A549 (cell line): ENCODE measurements around the gene OR2T12.

Source experiments
- BHLHE40 ChIP-seq: IDR thresholded peaks from 2 replicates; pipeline ENCODE4 v1.6.1; 2012; ENCODE audit warnings: low read depth, low read length, inconsistent platforms
- CHD2 ChIP-seq: fragments of 150-350 bp; IDR thresholded peaks from 2 replicates; pipeline ENCODE4 v1.6.1; 2014; ENCODE audit warnings: low read length; ENCODE audit not compliant: partially characterized antibody
- EP300 ChIP-seq, 2 experiments: fragments of >200 bp; sonication (Bioruptor Twin); formaldehyde crosslinking; IDR thresholded peaks; 2 replicates in 1 of 2; 3 replicates in 1 of 2; pipeline ENCODE4 v1.6.1; 2016 to 2017
- PBX3 ChIP-seq: IDR thresholded peaks from 2 replicates; pipeline ENCODE4 v1.6.1; 2012
- TF ChIP-seq, protein P1 (sequence below): IDR thresholded peaks from 2 replicates; pipeline ENCODE4 v1.6.1; 2012
- TF ChIP-seq, protein P2 (sequence below): fragments of >200 bp; sonication (Bioruptor Twin); formaldehyde crosslinking; IDR thresholded peaks from 3 replicates; pipeline ENCODE4 v1.5.1; 2016

DNA sequence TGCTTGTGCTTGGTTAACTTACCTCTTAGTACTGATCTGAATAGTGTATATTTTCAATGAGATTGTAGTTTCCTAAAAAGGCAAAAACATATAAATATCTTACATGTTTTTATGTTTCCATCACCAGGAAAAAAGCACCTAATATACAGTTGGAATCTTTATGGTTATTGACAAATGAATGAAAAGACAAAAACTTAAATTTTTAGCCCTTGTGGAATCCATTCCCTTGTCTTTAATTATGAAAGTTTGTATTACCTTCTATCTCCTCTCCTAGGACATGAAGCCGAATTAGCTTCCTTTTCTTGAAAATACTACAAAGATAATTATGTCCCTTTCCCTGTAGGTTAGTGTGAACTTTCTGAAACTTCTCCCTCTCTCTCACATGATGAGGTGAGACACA is at the start of gene OR2T12:
- TF ChIP-seq BHLHE40: no peak
- no peak for TF ChIP-seq CHD2
- TF ChIP-seq EP300 (IDR thresholded peaks at IDR 0.05): no peak
- TF ChIP-seq, protein P1, sequence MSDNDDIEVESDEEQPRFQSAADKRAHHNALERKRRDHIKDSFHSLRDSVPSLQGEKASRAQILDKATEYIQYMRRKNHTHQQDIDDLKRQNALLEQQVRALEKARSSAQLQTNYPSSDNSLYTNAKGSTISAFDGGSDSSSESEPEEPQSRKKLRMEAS: no peak
- TF ChIP-seq, protein P2, sequence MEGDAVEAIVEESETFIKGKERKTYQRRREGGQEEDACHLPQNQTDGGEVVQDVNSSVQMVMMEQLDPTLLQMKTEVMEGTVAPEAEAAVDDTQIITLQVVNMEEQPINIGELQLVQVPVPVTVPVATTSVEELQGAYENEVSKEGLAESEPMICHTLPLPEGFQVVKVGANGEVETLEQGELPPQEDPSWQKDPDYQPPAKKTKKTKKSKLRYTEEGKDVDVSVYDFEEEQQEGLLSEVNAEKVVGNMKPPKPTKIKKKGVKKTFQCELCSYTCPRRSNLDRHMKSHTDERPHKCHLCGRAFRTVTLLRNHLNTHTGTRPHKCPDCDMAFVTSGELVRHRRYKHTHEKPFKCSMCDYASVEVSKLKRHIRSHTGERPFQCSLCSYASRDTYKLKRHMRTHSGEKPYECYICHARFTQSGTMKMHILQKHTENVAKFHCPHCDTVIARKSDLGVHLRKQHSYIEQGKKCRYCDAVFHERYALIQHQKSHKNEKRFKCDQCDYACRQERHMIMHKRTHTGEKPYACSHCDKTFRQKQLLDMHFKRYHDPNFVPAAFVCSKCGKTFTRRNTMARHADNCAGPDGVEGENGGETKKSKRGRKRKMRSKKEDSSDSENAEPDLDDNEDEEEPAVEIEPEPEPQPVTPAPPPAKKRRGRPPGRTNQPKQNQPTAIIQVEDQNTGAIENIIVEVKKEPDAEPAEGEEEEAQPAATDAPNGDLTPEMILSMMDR: no peak
- TF ChIP-seq PBX3: no peak
